SK-N-SH (cell line): ENCODE data around the gene RASSF3.

Experiments
- CTCF ChIP-seq: fragments of 200-600 bp; sonication (generic); IDR thresholded peaks from 2 replicates; pipeline ENCODE4 v1.6.1; 2017; ENCODE audit warnings: antibody characterized with exemption, mild to moderate bottlenecking, moderate library complexity
- EP300 ChIP-seq, 2 experiments: IDR thresholded peaks; 2 replicates each; pipeline versions ENCODE4 v1.4.0 to v1.6.1; 2012; ENCODE audit warnings: borderline replicate concordance in 1 of 2, low read depth in 1 of 2, low read length in 1 of 2
- EZH2phosphoT487 ChIP-seq: fragments of 200-600 bp; sonication (generic); IDR thresholded peaks from 2 replicates; pipeline ENCODE4 v1.6.1; 2017; ENCODE audit warnings: low read depth, mixed run types, mild to moderate bottlenecking, antibody characterized with exemption, moderate library complexity, borderline replicate concordance
- JUND ChIP-seq: IDR thresholded peaks from 2 replicates; pipeline ENCODE4 v1.4.0; 2012
- MAX ChIP-seq: IDR thresholded peaks from 2 replicates; pipeline ENCODE4 v1.4.0; 2012; ENCODE audit warnings: low read depth
- NRF1 ChIP-seq: IDR thresholded peaks from 2 replicates; pipeline ENCODE4 v1.6.1; 2012; ENCODE audit warnings: low read depth, mild to moderate bottlenecking, low read length
- TEAD4 ChIP-seq: IDR thresholded peaks from 2 replicates; pipeline ENCODE4 v1.4.0; 2012; ENCODE audit warnings: mild to moderate bottlenecking, borderline replicate concordance; ENCODE audit not compliant: insufficient read depth

GRCh38 chr12:64709429-64709828, 99.1 kb downstream of the RASSF3 start:
- TF ChIP-seq CTCF (no peak), TEAD4 (no peak), JUND (no peak), EP300 (IDR thresholded peaks at IDR 0.05; ENCODE audit: borderline replicate concordance in 1 of 2, low read depth in 1 of 2, low read length in 1 of 2) (no peak), NRF1 (no peak), MAX (no peak), EZH2phosphoT487 (no peak)
